Measurements from ENCODE around the gene PRSS27. TPM values are rescaled to one million over a fixed set of nuclear protein-coding genes. Genes with fewer than 3 reads are reported as not detected.

Gene PRSS27
- total RNA-seq, 2 donors from 2014 or later: 0.15 to 0.56 TPM

DNA sequence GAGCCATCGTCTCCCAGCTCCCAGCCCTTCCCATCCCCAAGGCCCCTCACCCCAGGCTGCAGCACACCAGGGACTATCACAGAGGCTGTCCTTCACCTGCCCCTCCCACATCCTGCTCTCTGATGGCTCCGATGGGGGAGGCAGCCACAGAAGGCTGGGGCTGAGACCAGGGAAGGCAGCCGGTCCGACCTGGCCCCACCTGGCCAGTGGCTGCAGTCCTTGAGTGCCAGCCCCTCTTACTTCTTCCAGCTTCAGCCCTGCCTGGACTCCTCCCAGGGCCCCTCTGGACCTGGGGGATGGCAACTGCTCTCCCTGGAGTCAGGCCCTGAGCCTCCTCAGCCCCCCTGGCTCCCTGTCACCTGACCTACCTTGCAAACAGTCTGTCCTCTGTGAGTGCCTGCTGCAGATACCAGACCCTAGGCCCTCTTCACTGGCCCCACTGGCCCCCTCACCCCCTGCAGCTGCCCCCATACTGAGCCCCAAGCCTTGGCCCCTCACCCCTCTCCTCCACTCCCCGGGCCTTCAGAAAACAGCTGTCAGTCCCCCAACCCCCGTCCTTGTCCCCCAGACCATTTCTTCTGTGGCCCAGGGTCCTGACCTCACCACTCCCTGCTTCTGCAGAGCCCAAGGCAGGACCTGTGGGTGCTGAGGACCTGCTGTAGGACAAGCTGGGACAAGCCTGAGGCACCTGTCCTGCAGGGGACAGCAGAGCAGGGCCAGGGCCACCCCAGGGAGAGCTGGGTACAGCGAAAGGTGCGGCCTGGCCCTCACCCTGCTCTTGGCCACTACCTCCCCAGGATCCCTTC is 19.8 kb upstream of the PRSS27 start:
- H3K4me3 ChIP-seq: no peak overlapping the region
- TF ChIP-seq, protein P1, sequence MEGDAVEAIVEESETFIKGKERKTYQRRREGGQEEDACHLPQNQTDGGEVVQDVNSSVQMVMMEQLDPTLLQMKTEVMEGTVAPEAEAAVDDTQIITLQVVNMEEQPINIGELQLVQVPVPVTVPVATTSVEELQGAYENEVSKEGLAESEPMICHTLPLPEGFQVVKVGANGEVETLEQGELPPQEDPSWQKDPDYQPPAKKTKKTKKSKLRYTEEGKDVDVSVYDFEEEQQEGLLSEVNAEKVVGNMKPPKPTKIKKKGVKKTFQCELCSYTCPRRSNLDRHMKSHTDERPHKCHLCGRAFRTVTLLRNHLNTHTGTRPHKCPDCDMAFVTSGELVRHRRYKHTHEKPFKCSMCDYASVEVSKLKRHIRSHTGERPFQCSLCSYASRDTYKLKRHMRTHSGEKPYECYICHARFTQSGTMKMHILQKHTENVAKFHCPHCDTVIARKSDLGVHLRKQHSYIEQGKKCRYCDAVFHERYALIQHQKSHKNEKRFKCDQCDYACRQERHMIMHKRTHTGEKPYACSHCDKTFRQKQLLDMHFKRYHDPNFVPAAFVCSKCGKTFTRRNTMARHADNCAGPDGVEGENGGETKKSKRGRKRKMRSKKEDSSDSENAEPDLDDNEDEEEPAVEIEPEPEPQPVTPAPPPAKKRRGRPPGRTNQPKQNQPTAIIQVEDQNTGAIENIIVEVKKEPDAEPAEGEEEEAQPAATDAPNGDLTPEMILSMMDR (IDR thresholded peaks at IDR 0.05): no peak

DNA sequence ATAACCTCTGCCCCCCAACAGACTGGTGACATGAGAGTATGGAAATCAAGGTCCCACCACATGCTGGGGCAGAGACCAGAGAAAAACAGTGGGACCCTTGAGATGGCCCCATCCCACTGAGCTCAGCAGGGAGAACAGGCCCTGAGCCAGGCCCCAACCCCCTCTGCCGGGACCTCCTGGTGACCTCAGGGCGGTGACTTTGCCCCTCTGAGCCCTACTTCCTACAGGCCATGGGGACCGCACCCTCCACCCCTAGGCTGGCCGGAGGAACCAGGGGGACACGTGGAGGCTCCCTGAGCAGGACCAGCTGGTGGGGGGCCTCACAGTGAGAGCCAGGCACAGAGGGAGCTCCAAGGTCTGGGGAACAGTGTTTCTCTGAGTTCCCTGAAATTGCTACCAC is 18.6 kb upstream of the PRSS27 start:
- intact Hi-C loops (cut with DNase I): no loop called here
- H3K9me3 ChIP-seq: no peaks in the 10 kb centered on the region
- no peak overlapping the region for H3K4me3 ChIP-seq
- H3K9ac ChIP-seq (ENCODE audit: low read depth in 2 of 2, low read length in 2 of 2): no peak overlapping the region
- no peak for DNase-seq
- H3K27me3 ChIP-seq: no peaks in the 10 kb centered on the region
- H3K4me1 ChIP-seq: no peaks in the 10 kb centered on the region
- H3K27ac ChIP-seq: no peak overlapping the region
- TF ChIP-seq, protein P1 (IDR thresholded peaks at IDR 0.05): no peak
- H3K36me3 ChIP-seq: no peaks in the 10 kb centered on the region

More for the DNA sequence above, 19.8 kb upstream of the PRSS27 start:
- H3K4me1 ChIP-seq: no peaks in the 10 kb centered on the region
- intact Hi-C loops (cut with DNase I): no loop called here
- no peak for DNase-seq
- no peaks in the 10 kb centered on the region for H3K36me3 ChIP-seq
- H3K9ac ChIP-seq (ENCODE audit: low read depth in 2 of 2, low read length in 2 of 2): no peak overlapping the region
- H3K9me3 ChIP-seq: no peaks in the 10 kb centered on the region
- H3K27me3 ChIP-seq: no peaks in the 10 kb centered on the region
- H3K27ac ChIP-seq: no peak overlapping the region

DNA sequence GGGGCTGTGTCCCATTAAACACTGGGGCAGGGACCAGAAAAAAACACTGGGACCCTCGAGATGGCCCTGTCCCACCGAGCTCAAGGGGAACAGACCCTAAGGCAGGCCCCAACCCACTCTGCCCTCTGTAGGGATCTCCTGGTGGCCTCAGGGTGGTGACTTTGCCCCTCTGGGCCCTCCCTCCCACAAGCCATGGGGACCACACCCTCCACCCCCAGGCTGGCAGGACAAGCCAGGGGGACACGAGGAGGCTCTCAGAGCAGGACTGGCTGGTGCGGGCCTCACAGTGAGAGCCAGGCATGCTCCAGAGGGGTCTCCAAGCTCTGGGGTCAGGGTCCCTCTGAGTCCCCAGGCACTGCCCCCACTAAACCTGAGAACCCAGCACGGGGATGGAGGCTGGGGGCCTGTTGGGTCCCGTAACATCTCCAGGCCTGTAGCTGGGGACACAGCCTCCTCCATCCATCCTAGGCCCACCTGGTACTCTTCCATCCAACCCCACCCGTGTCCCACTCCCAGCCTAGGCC is 17.9 kb upstream of the PRSS27 start:
- no peak overlapping the region for H3K9ac ChIP-seq (ENCODE audit: low read depth in 2 of 2, low read length in 2 of 2)
- H3K4me1 ChIP-seq: no peaks in the 10 kb centered on the region
- no peak overlapping the region for H3K4me3 ChIP-seq
- no peaks in the 10 kb centered on the region for H3K36me3 ChIP-seq
- no peak for DNase-seq
- H3K27me3 ChIP-seq: no peaks in the 10 kb centered on the region
- intact Hi-C loops (cut with DNase I): no loop called here
- H3K27ac ChIP-seq: no peak overlapping the region
- H3K9me3 ChIP-seq: no peaks in the 10 kb centered on the region
- TF ChIP-seq, protein P1 (IDR thresholded peaks at IDR 0.05): no peak

DNA sequence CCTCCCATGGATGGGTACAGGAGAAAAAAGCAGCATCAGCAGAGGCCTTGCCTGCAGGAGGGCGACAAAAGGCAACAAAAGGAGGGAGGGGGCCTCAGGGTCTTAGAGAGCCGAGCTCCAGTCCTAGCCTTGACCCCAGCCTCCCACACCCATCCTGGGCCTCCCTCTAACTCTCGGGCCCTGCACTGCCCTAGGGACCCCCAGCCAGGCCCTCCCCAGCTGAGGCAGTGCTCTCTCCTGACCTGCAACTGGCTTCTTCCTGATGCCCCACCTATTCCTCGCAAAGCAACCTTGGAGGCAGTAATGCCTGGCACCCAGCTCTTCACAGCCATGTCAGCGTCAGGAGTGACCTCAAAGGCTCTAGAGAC is 17.2 kb upstream of the PRSS27 start:
- H3K27me3 ChIP-seq: no peaks in the 10 kb centered on the region

DNA sequence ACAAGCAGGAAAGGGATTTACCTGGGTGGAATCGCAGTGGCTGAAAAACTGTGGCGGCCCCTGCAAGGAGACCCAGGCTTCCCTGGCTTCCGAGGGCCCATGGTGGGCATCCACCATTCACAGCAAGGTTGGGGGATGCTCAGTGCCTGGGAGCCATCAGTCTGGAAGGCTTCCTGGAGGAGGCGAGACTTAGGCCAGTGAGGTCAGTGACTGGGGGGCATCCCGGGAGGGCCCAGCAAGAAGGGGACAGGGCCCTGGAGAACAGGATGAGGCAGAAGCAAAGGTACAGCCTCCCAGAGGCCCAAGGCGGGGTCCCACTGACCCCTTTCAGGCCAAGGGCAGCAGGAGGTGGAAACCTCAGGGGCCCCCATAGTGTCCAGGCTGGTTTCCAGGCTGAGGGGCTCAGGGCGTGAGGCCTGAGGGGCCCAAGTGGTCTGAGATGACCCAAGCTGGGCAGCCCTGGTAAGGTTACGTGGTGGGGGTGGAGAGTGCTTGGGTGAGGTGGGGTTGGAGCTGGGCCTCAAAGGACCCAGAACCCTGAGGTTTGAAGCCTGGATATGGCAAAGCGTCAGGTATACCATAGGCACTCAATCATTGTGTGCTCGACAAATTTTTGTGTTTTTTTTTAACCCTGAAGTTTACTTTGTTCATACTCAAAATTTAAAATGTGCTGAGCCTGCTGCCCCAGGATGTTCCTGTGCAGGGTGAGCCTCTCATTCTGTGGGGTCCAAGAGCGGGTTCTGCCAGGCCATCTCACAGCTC is 16.6 kb upstream of the PRSS27 start:
- Histone ChIP-seq H3K9me3 (no peaks in the 10 kb centered on the region), H3K4me1 (no peaks in the 10 kb centered on the region), H3K9ac (ENCODE audit: low read depth in 2 of 2, low read length in 2 of 2) (no peak overlapping the region), H3K4me3 (no peak overlapping the region), H3K36me3 (no peaks in the 10 kb centered on the region), H3K27ac (no peak overlapping the region), H3K27me3 (no peaks in the 10 kb centered on the region)
- TF ChIP-seq, protein P1 (IDR thresholded peaks at IDR 0.05): no peak
- DNase-seq: no peak
- intact Hi-C loops (cut with DNase I): no loop called here

More for the DNA sequence above, 17.2 kb upstream of the PRSS27 start:
- no peak for DNase-seq
- H3K27ac ChIP-seq: no peak overlapping the region
- no peaks in the 10 kb centered on the region for H3K9me3 ChIP-seq
- H3K4me1 ChIP-seq: no peaks in the 10 kb centered on the region
- H3K36me3 ChIP-seq: no peaks in the 10 kb centered on the region
- intact Hi-C loops (cut with DNase I): no loop called here
- no peak overlapping the region for H3K4me3 ChIP-seq
- TF ChIP-seq, protein P1 (IDR thresholded peaks at IDR 0.05): no peak
- no peak overlapping the region for H3K9ac ChIP-seq (ENCODE audit: low read depth in 2 of 2, low read length in 2 of 2)
